Lung (tissue), 12 donors: ENCODE results near the gene ADAMTS6. TPM values are rescaled to one million over a fixed set of nuclear protein-coding genes. Genes with fewer than 3 reads are reported as not detected.
A peak's percentile ranks its signal among the peaks of the same experiment; 100 is the strongest.

Source experiments
- ATAC-seq: fragments of 200-7000 bp; cut with Tn5 transposase; one replicate; pipeline ENCODE4 v1.9.1; 2020; ENCODE audit warnings: moderate number of reproducible peaks; ENCODE audit not compliant: insufficient read depth, low FRiP score
- DNase-seq, 3 donors: peaks; one replicate each; pipeline ENCODE4 v3.0.0-alpha.2; 2013 to 2017
- H3K27ac ChIP-seq, 2 donors: one replicate each; pipeline ENCODE4 v1.5.1; 2013; ENCODE audit warnings: mild to moderate bottlenecking in 2 of 2, moderate library complexity in 2 of 2, control low read depth in 1 of 2, inconsistent platforms in 1 of 2, low read depth in 1 of 2, low read length in 1 of 2
- H3K27me3 ChIP-seq, 3 donors: one replicate each; pipeline ENCODE4 v1.5.1; 2013; ENCODE audit warnings: low read length in 2 of 3; ENCODE audit not compliant: control insufficient read depth in 3 of 3, insufficient read depth in 3 of 3
- H3K36me3 ChIP-seq, 4 donors: one replicate each; pipeline ENCODE4 v1.5.1; 2013; ENCODE audit warnings: low read length in 4 of 4, mild to moderate bottlenecking in 1 of 4, moderate library complexity in 1 of 4; ENCODE audit not compliant: control insufficient read depth in 4 of 4, insufficient read depth in 4 of 4
- H3K4me1 ChIP-seq, 5 donors: one replicate each; pipeline ENCODE4 v1.5.1; 2013; ENCODE audit warnings: low read length in 5 of 5, mild to moderate bottlenecking in 2 of 5, moderate library complexity in 1 of 5; ENCODE audit not compliant: control insufficient read depth in 5 of 5, insufficient read depth in 5 of 5
- H3K4me3 ChIP-seq: one replicate; pipeline ENCODE4 v1.5.1; 2013; ENCODE audit warnings: mild to moderate bottlenecking, control low read depth, moderate library complexity
- H3K9ac ChIP-seq, 2 donors: one replicate each; pipeline ENCODE4 v1.5.1; 2013; ENCODE audit warnings: low read length in 2 of 2, control low read depth in 1 of 2; ENCODE audit not compliant: insufficient read depth in 1 of 2
- H3K9me3 ChIP-seq, 4 donors: one replicate each; pipeline ENCODE4 v1.5.1; 2013; ENCODE audit warnings: low read length in 3 of 4, mild to moderate bottlenecking in 1 of 4, moderate library complexity in 1 of 4; ENCODE audit not compliant: control insufficient read depth in 4 of 4, insufficient read depth in 3 of 4
- CTCF ChIP-seq: IDR thresholded peaks from 2 replicates; pipeline ENCODE4 v1.5.1; 2012; ENCODE audit warnings: mild to moderate bottlenecking; ENCODE audit errors: control extremely low read depth, extremely low read depth
- WGBS, 2 donors: extraction: QIAGEN DNeasy Blood & Tissue Kit; methylation state at CpG; one replicate each; pipeline ENCODE4 v1.1.7; 2013; 5-methylcytosine and 5-hydroxymethylcytosine counted together
- polyA plus RNA-seq, 2 donors: library from polyadenylated mRNA; stranded (reverse); fragments of 200-250 nt; gene quantifications; one replicate each; pipeline ENCODE4 v1.2.1, GENCODE V29; 2013
- total RNA-seq, 2 donors: library from RNA; depleted of rRNA in 1 of 2; stranded (reverse); fragments of >200 nt in 1 of 2; gene quantifications; one replicate each; pipeline ENCODE4 v1.2.1, GENCODE V29; 2014 to 2021
- donor health status: control.
- donor health status: control.
- donor health status: Bipolar disorder and iron deficiency.
- donor health status: healthy.
- donor health status: DM: yes; HTN: yes; CAD: no.

ADAMTS6 gene
- total and polyA plus RNA-seq, 4 donors: 0.19 to 16.8 (median 3.3) TPM

- TF ChIP-seq CTCF: no peak
- H3K27me3 ChIP-seq: no peaks in the 10 kb centered on the region
- no peak overlapping the region for H3K9ac ChIP-seq
- H3K4me3 ChIP-seq: no peak overlapping the region
- no peaks in the 10 kb centered on the region for H3K9me3 ChIP-seq
- DNase-seq (no peak), ATAC-seq (no peak)
- WGBS, 2 donors: 84 to 90% methylated on average over 3 of the region's 3 CpGs
- peaks cover 3 to 29% (median 5%) of the 10 kb centered on the region in 5 donors for H3K4me1 ChIP-seq
- H3K27ac ChIP-seq: no peak overlapping the region
- H3K36me3 ChIP-seq: no peaks in the 10 kb centered on the region
Observed at GRCh38 chr5:65263321-65263720, 218.4 kb downstream of the ADAMTS6 start.

GRCh38 chr5:65262649-65263059, 219.1 kb downstream of the ADAMTS6 start:
- ATAC-seq: no peak
- peak; percentile 41 to 94 (median 84) for DNase-seq
- peak overlapping the region in 1 of 2 donors; percentile 17 for H3K9ac ChIP-seq

GRCh38 chr5:65262096-65262495, 219.6 kb downstream of the ADAMTS6 start:
- Histone ChIP-seq H3K27ac (no peak overlapping the region), H3K27me3 (no peaks in the 10 kb centered on the region), H3K9ac (no peak overlapping the region), H3K4me3 (no peak overlapping the region), H3K36me3 (no peaks in the 10 kb centered on the region), H3K4me1 (peaks cover 3 to 21% (median 5%) of the 10 kb centered on the region in 5 donors), H3K9me3 (no peaks in the 10 kb centered on the region)
- ATAC-seq (no peak), DNase-seq (peak in 1 of 3 donors; percentile 13)
- no peak for TF ChIP-seq CTCF
- WGBS, 2 donors: 85 to 91% methylated on average over 3 of the region's 3 CpGs

More at GRCh38 chr5:65262649-65263059, 219.1 kb downstream of the ADAMTS6 start:
- WGBS, 2 donors: 29 to 38% methylated on average over 6 of the region's 6 CpGs
- TF ChIP-seq CTCF: no peak
- no peaks in the 10 kb centered on the region for H3K9me3 ChIP-seq
- no peaks in the 10 kb centered on the region for H3K36me3 ChIP-seq
- peaks cover 3 to 23% (median 5%) of the 10 kb centered on the region in 5 donors for H3K4me1 ChIP-seq
- no peak overlapping the region for H3K27ac ChIP-seq
- no peak overlapping the region for H3K4me3 ChIP-seq
- H3K27me3 ChIP-seq: no peaks in the 10 kb centered on the region

DNA sequence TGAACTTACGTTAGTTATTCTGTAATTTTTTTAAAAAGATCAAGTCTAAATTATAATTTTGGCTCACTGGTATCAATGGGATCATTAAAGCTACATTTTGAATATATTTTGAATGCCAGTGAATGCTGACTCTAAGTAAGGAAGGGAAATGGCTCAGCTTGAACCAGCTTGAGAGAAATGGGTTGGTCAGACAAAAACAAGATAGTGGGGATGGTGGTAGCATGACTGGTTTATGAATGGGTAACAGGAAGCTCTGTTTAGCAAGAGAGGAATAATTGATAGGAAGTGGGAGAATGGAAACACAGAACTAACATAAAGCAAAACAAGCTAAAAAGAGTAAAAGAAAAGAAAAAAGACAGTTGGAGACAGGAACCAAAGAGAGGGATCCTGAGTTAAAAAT, 220.2 kb downstream of the ADAMTS6 start:
- no peaks in the 10 kb centered on the region for H3K36me3 ChIP-seq
- no peak overlapping the region for H3K27ac ChIP-seq
- H3K27me3 ChIP-seq: no peaks in the 10 kb centered on the region
- no peaks in the 10 kb centered on the region for H3K9me3 ChIP-seq
- no peak overlapping the region for H3K9ac ChIP-seq
- TF ChIP-seq CTCF: no peak
- no peak for DNase-seq
- no peak overlapping the region for H3K4me3 ChIP-seq
- 84 to 88% methylated on average over 1 of the region's 1 CpG for WGBS, 2 donors
- peaks cover 3 to 21% (median 5%) of the 10 kb centered on the region in 5 donors for H3K4me1 ChIP-seq
- no peak for ATAC-seq
